ENCODE data around the gene TRIM39. TPM values are rescaled to one million over a fixed set of nuclear protein-coding genes. Genes with fewer than 3 reads are reported as not detected.

TRIM39 gene
- total and polyA plus RNA-seq, 2 experiments from 2014 or later = 13.9 to 15.4 TPM

GRCh38 chr6:30329331-30329730, 2.6 kb downstream of the TRIM39 start:
- peaks cover 18% of the 10 kb centered on the region for H3K36me3 ChIP-seq
- no peak for TF ChIP-seq CTCF (IDR thresholded peaks at IDR 0.05; ENCODE audit: low read depth, low read length)
- H3K4me1 ChIP-seq (ENCODE audit: low read depth) = peaks cover 9% of the 10 kb centered on the region
- H3K4me3 ChIP-seq = no peak overlapping the region
- no peak for DNase-seq (ENCODE audit: low read depth in 1 of 2, low spot score in 1 of 2)
- H3K27ac ChIP-seq = no peak overlapping the region
- no peaks in the 10 kb centered on the region for H3K27me3 ChIP-seq
- no peaks in the 10 kb centered on the region for H3K9me3 ChIP-seq (ENCODE audit: low read depth)

- Histone ChIP-seq H3K4me3 (no peak overlapping the region), H3K4me1 (ENCODE audit: low read depth) (no peaks in the 10 kb centered on the region), H3K36me3 (peaks cover 37% of the 10 kb centered on the region), H3K9me3 (ENCODE audit: low read depth) (no peaks in the 10 kb centered on the region), H3K27me3 (no peaks in the 10 kb centered on the region), H3K27ac (no peak overlapping the region)
- no peak for DNase-seq (ENCODE audit: low read depth in 1 of 2, low spot score in 1 of 2)
- no peak for TF ChIP-seq CTCF (IDR thresholded peaks at IDR 0.05; ENCODE audit: low read depth, low read length)
Measured at GRCh38 chr6:30331981-30332380, 5.3 kb downstream of the TRIM39 start.

- Histone ChIP-seq H3K4me1 (ENCODE audit: low read depth) (no peaks in the 10 kb centered on the region), H3K36me3 (peaks cover 44% of the 10 kb centered on the region), H3K27ac (no peak overlapping the region), H3K4me3 (no peak overlapping the region), H3K9me3 (ENCODE audit: low read depth) (no peaks in the 10 kb centered on the region), H3K27me3 (no peaks in the 10 kb centered on the region)
- TF ChIP-seq CTCF (IDR thresholded peaks at IDR 0.05; ENCODE audit: low read depth, low read length) = no peak
- DNase-seq (ENCODE audit: low read depth in 1 of 2, low spot score in 1 of 2) = no peak
Measured at GRCh38 chr6:30334075-30334783, 7.5 kb downstream of the TRIM39 start.

GRCh38 chr6:30340589-30341054, 13.9 kb downstream of the TRIM39 start:
- H3K4me3 ChIP-seq = no peak overlapping the region
- H3K27ac ChIP-seq = no peak overlapping the region
- no peaks in the 10 kb centered on the region for H3K4me1 ChIP-seq (ENCODE audit: low read depth)
- no peak for DNase-seq (ENCODE audit: low read depth in 1 of 2, low spot score in 1 of 2)
- peaks cover 20% of the 10 kb centered on the region for H3K36me3 ChIP-seq
- no peak for TF ChIP-seq CTCF (IDR thresholded peaks at IDR 0.05; ENCODE audit: low read depth, low read length)
- no peaks in the 10 kb centered on the region for H3K9me3 ChIP-seq (ENCODE audit: low read depth)
- no peaks in the 10 kb centered on the region for H3K27me3 ChIP-seq

- Histone ChIP-seq H3K36me3 (peaks cover 15% of the 10 kb centered on the region), H3K27me3 (no peaks in the 10 kb centered on the region)
- no peak for TF ChIP-seq CTCF (IDR thresholded peaks at IDR 0.05; ENCODE audit: low read depth, low read length)
Measured at GRCh38 chr6:30341218-30341617, 14.5 kb downstream of the TRIM39 start.

More at GRCh38 chr6:30341218-30341617, 14.5 kb downstream of the TRIM39 start:
- Histone ChIP-seq H3K4me3 (no peak overlapping the region), H3K9me3 (ENCODE audit: low read depth) (no peaks in the 10 kb centered on the region), H3K4me1 (ENCODE audit: low read depth) (no peaks in the 10 kb centered on the region), H3K27ac (no peak overlapping the region)
- DNase-seq (ENCODE audit: low read depth in 1 of 2, low spot score in 1 of 2) = no peak

Data from cardiac muscle cell (in vitro differentiated cells and primary cell).